Measurements from ENCODE around the gene RABAC1.

DNA sequence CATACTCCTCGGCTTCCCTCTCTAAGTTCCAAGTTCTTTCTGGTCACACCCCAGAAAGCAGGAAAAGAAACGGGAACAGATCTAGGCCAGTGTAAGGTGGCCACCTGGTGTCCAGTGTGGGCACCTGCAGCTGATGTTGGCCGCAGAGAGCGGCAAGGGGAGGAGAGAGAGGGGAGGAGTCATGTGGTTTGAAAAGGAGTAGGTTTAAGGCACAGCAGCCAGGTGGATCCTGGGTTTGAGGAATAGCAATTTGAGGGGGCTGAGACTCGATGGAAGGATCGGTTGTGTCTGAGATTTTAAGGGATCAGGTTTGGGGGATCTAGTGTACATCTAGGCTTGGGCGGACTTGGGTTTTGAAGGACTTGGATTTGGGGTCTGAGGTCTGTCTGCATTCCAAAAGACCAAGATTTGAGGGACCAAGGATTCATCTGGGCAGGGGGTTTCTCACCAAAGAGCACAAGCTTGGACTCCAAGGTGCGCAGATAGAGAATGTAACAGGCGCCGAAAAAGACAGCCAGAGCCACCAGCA lies 1.2 kb downstream of the RABAC1 start:
- no peak for TF ChIP-seq EZH2 (IDR thresholded peaks at IDR 0.05; ENCODE audit: insufficient read depth, poor library complexity, severe bottlenecking)
- no peak for TF ChIP-seq EZH2phosphoT487 (IDR thresholded peaks at IDR 0.05; ENCODE audit: insufficient read depth, low read depth)

Data from GM23248 (cell line).